ENCODE data around the gene SERPINB4. TPM values are rescaled to one million over a fixed set of nuclear protein-coding genes. Genes with fewer than 3 reads are reported as not detected.

The SERPINB4 gene
- total and polyA plus RNA-seq, 2 of the 13 experiments (the other 11 are each of a cell fraction or from before 2014, with no cell fraction given): not detected

DNA sequence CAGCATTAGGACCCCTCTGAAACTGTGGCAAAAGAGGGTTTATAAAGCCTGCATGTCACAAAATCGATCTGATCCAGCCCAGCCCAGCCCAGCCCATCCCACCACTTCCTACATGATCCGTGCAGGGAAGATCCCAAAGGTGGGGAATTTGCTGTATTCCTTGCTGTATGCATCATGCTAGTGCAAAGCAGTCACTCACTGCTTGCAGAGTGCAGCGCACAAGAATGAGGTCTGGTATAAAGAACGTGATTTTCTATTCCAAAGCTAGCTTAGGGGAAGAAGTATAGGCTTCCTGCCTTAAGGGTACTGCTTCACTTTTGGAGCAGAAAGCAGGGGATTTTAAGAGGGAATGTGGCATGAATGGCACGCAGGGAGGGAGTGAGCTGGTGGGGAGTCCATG lies 39.8 kb upstream of the SERPINB4 start:
- no peaks in the 10 kb centered on the region for H3K36me3 ChIP-seq (replicated peaks in 1 of 2; ENCODE audit: control insufficient read depth in 1 of 2, insufficient read depth in 2 of 2, low read length in 2 of 2)
- no peak overlapping the region for H3K27ac ChIP-seq (ENCODE audit: extremely low read length, insufficient read depth, low read length)
- ATAC-seq (no peak), FAIRE-seq (no peak), DNase-seq (ENCODE audit: low spot score) (no peak)
- no peaks in the 10 kb centered on the region for H3K27me3 ChIP-seq (ENCODE audit: control insufficient read depth in 1 of 2, insufficient read depth in 2 of 2, low read length in 2 of 2)
- ChIA-PET POLR2A (no interaction called here), CTCF (ENCODE audit: low intra/inter-chr PET ratio, low total read pairs) (no interaction called here)
- no peak overlapping the region for H3K9ac ChIP-seq (ENCODE audit: insufficient read depth, low read depth, low read length)
- no TSS peak for BruUV-seq (replicated peaks)
- no peak for TF ChIP-seq KAT7 (CRISPR knock-in tag; IDR thresholded peaks at IDR 0.05; ENCODE audit: borderline replicate concordance)
- no peak for TF ChIP-seq ZNF350 (CRISPR knock-in tag; IDR thresholded peaks at IDR 0.05; ENCODE audit: borderline replicate concordance, low read depth)
- no peak for TF ChIP-seq ISL2 (CRISPR knock-in tag; IDR thresholded peaks at IDR 0.05)
- TF ChIP-seq NR2F1 (CRISPR knock-in tag; IDR thresholded peaks at IDR 0.05): no peak
- no peak for TF ChIP-seq GFI1 (CRISPR knock-in tag; IDR thresholded peaks at IDR 0.05; ENCODE audit: borderline replicate concordance)
- no peak for TF ChIP-seq SRSF4 (IDR thresholded peaks at IDR 0.05; ENCODE audit: low read depth, low read length, poor library complexity, severe bottlenecking)
- TF ChIP-seq ZNF546 (CRISPR knock-in tag; conservative IDR thresholded peaks at IDR 0.05): no peak
- no peak for TF ChIP-seq ZNF530 (CRISPR knock-in tag; IDR thresholded peaks at IDR 0.05; ENCODE audit: low read depth)
- TF ChIP-seq EZH2 (conservative IDR thresholded peaks at IDR 0.05; ENCODE audit: low read depth, low read length): no peak
- no peak for TF ChIP-seq REPIN1 (CRISPR knock-in tag; IDR thresholded peaks at IDR 0.05; ENCODE audit: borderline replicate concordance, low read depth)
- TF ChIP-seq CC2D1A (CRISPR knock-in tag; IDR thresholded peaks at IDR 0.05): no peak
- TF ChIP-seq ATAD3A (CRISPR knock-in tag; IDR thresholded peaks at IDR 0.05): no peak
- no peaks in the 10 kb centered on the region for H3K9me3 ChIP-seq (ENCODE audit: low read length)
- H3K4me1 ChIP-seq (ENCODE audit: insufficient read depth, low read length): peaks cover 22% of the 10 kb centered on the region
- intact Hi-C loops (cut with micrococcal nuclease; ENCODE audit: unreplicated experiment) (no loop called here), in situ Hi-C loops (cut with HindIII; ENCODE audit: extremely low pct_ligation_motif_present, low pct_unique_long_range_greater_than_20kb) (no loop called here)
- H3K79me2 ChIP-seq (ENCODE audit: insufficient read depth, low read length): no peaks in the 10 kb centered on the region
- no peak overlapping the region for H3K4me3 ChIP-seq (replicated peaks in 1 of 3; ENCODE audit: insufficient read depth in 1 of 3, low read depth in 2 of 3, low read length in 3 of 3)
- H4K20me1 ChIP-seq (ENCODE audit: insufficient read depth, low read length): no peaks in the 10 kb centered on the region
- no peak overlapping the region for H3K4me2 ChIP-seq (ENCODE audit: low read depth, low read length)
- 57% methylated on average over 5 of the region's 5 CpGs for WGBS (ENCODE audit: low lambda C conversion rate)
- no peak overlapping the region for H2AFZ ChIP-seq (ENCODE audit: low read length)

All from HepG2 (cell line).